ENCODE results near the gene FGGY.
"Not testable (repeated sequence)": the region's sequence is repeated elsewhere in the genome, so short reads cannot be mapped to it uniquely, and the experiment has no call there.

FGGY gene

DNA sequence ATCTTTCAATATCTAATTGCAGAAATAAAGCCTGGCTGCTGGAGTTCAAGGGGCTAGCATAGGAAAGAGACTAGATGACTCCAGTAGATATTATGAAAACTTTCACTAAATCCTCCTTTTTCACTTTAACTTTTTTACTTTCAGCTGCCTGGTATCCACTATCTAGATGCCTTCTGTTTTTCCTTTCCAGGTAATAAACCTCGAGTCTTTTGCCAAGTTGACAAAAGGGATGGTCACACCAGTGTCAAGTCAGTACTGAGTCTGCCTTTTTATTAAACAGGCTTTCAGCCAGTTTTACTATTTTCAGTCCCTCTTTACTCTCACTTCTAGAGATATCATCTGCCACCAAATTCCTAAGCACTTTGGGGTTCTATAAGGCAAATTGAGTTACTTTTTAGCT lies 195.6 kb downstream of the FGGY start:
- no peak for DNase-seq

DNA sequence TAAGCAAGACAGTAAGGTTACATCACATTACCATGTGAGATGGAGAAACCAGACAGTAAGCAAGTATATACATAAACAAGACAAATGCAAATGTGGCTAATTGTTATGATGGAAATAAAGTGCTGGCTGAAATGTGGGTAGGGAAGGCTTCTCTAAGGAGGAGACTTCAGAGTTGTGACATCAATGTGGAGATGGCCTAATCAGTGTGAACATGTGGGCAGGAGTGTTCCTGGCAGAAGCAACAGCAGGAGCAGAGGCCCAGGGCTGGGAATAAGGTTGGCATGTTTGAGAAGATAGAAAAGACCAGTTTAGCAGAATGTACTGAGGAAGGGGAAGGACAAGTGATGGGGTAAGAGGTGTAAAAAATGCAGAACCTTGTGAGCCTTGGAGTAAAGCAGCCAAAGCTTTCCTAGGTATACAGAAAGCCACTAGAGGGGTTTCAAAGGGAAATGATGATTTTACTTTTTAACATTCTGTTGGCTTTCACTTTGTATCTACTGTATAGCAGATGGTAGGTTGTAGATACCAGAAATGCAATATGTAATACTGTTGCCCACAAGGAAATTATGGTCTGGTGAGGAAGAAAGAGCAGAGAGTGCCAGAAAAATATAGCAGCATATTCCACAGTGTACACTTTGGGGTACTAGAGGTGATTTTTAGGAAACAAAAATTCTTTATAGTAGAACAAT lies 197.4 kb downstream of the FGGY start:
- DNase-seq: no peak

DNA sequence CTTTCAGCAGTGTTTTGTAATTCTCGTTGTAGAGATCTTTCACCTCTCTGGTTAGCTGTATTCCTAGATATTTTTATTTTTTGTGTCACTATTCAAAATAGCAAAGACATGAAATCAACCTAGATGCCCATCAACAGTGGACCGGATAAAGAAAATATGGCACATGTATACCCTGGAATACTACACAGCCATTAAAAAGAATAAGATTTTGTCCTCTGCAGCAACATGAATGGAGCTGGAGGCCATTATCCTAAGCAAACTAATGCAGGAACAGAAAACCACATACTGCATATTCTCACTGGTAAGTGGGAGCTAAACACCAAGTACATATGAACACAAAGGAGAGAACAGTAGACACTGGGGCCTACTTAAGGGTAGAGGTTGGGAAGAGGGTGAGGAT lies 199.3 kb downstream of the FGGY start:
- not testable (repeated sequence) for DNase-seq

DNA sequence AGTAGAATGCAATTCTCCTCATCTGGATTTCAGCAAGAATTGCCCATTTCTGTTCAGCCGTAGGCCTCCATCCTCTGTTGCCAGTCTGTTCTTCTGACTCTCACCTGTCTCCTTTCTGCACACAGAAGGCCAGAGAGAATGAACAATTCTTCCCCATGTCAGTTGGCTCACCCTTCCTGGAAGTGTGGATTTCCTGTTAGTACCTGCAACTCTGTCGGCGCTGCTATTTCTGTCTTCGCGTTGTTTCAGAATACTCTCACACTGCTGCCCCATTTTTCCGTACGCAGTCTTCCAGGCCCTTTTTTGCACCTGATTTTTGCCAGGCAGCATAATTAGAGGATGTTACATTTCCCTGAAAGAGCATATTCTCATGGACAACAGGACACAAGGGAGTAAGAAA lies 200.7 kb downstream of the FGGY start:
- no peak for DNase-seq

DNA sequence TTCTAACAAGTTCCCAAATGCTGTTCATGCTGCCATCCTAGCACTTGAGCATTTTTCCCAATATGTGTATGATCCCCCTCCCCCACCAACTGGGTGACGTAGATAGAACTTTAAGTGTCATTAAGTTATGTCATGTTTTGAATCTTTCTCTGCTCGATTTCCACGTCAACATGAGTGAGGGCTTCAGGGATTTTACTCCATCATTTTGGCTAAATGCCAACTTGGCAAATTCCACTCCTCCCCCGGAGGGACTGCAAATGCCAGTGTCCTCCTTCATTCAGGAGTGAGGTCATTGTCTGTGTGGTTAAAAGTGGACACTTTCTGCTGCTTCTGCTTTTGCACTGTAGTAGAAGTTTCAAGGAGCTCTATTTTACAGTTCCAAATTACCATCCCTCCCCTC lies 201.7 kb downstream of the FGGY start:
- no peak for DNase-seq

DNA sequence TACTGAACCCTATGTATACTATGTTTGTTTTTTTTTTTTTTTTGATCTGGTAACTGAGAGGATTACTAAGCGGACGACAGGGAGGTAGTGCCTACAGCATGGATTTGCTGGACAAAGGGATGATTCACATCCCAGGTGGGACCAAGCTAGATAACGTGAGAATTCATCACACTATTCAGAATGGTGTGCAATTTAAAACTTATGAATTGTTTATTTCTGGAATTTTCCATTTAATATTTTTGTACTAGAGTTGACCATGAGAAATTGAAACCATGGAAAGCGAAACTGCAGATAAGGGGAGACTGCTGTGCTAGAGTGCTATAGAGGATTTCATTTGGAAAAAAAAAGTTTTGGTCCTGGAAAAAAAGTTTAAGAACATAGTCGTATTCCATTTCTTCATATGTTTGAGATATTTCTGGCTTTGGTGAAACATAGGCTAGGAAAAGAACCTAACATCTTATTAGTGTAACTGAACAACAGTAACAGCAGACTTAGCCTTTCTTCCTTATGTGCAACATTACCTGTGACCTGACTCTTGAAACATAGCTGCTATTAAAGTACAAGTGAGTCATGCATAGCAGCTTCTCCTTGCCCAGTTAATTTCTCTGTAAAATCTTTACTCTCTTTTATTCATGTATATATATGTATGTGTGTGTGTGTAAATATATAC lies 202.5 kb downstream of the FGGY start:
- no peak for DNase-seq

DNA sequence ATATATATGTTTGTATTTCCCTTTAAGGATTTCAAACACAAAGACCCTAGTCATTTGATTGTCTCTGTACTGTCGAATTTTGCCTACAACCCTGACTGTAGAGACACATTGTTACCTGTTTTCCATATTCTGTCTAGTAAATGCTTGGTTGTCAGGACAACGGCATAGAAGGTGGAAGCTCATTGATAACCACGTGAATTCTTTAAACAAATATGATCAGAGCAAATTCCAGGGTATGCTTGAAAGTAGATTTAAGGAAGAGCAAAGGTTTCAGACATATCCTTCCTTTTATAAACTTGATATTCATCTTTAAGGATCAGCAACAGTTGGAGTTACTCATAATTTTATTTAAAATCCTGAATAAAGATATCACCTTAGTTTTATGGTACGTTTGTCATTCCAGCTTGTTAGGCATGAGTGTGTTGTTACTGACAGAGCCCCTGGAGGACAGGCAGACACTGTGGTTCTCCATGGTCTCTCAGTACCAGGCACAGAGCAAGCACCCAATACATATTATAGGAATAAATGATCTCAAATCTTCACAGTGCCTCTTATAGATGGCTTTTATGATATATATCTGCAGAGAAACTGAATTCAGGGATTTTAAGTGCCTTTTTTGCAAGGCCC lies 203.2 kb downstream of the FGGY start:
- no peak for DNase-seq

DNA sequence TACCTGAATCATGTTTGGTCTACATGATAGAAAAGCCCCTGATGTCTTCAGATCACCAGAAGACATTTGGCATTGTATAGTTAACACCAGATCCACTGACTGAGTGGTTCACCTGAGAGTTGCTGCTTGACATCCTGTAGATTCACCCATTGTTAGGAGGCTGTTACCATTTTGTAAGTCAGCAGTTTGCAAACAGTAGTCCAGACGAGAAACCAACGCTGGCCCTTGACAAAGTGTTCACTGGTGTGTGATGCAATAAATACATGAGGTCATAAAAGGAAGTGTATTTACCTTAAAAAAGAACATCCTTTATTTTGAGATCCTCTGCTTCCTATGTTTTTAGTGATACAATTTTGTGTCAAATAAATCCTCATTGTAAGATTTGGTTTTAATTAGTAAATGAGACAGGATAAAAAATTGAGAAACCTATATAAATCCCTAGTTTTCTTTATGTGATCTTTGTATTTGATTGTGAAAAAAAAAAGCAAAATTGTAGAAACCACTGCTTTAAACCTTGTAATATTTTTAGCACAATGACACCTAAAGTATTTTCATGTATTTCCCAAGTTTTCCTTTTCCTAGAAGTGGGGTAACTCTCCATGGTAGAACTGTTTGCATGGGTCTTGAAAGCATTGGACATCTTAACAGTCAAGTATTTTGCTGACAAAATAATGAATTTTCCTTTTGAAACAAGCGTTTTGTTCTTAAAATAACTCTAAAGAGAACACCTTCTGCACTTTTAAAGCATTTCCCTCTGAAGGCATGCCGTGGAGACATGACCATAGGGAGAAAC lies 204.3 kb downstream of the FGGY start:
- DNase-seq: no peak

DNA sequence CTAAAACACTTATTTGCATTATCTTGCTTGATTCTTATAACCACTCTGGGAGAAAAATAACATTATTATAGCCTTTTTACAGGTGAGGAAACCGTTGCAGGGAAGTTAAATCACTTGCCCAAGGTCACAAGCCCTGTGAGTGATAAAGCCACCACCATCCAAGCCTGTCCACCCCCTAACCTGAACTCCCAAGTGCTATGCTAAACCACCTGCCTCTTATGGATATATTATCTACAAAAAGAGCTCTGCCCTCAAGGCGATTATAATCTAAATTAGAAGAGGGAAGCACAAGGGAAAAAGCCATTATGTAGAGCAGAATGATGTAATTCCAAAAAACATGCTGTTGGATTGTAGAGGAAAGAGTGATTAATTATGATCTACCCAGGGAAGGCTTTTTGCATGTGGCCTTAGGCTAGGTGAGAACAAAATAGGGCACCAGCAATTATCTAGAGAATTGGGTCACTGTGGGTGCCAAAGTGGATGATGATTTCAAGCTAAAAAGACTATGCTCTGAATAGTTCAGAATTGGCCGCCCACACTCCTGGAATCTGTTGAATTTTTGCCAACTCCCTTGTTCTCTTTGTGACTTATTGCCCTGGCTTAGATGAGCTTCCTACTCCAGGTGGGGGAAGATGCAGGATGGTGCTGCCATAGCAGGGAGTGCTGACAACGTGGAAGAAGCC lies 205.3 kb downstream of the FGGY start:
- no peak for DNase-seq

DNA sequence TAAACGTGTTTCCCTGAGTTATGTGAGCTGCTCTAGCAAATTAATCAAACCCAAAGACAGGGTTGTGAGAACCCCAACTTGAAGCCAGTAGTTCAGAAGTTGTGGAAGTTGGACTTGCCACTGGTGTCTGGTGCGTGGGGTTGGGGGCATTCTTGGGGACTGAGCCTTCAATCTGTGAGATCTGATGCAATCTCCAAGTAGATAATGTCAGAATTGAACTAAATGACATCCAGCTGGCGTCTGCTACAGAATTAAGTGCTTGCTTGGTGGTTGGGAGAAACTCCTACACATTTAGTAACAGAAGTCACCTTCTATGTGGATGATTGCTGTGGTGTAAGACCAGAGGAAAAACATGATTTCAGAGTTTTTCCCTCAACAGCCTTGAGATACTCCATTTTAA lies 207.4 kb downstream of the FGGY start:
- no peak for DNase-seq

DNA sequence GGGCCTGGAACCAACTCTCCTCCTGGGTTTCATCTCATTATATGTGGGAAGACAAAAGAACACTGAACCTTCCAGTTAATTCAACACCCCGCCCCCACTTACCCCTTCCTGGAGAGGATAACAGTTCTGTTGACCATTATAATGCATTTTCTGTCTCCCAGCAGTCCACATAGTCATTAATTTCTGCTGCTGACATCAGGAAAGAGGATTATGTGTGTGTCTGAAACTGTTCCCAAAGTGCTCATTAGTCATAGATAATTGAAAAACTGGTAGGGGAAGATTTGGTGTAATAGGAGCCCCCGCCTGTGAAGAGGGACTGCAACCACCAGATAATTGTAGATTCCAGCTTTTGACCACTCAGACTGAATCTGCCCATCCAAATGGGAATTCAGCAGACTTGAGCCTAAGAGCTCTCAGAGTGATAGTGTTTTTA lies 208.7 kb downstream of the FGGY start:
- no peak for DNase-seq

DNA sequence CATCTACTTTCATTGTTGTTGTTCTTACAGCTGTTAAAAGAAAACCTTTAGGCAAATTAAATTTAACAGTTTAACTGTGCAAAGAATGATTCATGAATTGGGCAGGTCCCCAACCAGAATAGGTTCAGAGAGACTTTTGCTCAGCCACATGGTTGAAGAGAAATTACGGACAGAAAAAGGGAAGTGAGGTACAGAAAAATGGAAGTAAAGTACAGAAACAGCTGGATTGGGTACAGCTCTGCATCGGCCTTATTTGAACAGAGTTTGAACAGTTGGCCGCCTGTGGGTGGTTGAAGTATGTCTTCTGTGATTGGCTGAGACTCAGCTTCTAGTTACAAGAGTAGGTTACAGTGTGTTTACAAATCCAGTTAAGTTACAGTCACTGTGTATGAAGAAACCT lies 210.1 kb downstream of the FGGY start:
- DNase-seq: no peak

DNA sequence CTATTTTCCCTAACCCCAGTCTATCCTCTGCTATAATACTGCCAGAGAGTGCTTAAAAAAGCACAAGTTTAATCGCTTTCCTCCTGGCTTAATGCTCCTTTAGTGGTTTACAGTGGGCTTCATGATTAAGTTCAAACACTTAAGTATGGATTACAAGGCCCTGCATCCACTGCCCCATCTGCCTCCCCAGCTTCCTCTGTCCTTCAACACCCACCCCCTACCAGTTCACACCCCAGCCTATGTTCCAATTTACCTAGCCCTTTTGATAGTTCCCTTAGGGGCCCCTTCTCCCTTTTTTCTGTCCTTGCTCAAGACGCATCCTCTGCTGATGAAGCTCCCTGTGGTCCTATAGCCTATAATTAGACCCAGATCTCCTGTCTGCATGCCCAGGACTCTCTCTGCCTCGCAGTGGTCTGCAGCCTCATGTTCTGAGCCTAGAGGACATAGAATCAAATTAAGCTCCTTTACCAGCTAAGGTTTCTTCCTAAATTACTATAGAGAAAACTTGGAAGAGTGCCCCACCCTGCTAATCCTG lies 212.5 kb downstream of the FGGY start:
- no peak for DNase-seq

DNA sequence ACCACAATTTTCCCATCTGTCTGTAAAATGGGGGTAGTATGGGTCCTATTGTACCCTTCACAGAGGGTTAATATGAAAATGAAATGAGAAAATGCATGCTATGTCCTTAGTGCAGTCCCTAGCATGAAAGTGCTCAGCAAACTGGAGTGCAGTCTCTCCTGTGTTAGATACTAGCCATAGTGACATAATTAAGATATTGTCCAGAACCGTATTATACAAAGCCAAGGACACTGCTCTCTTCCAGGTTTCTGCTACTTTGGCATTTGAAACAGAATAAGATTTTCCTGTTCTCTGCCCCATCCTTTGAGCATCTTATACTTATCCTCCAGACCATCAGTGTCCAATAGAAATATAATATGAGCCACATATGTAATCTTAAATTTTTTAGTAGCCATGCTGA lies 213.4 kb downstream of the FGGY start:
- no peak for DNase-seq

DNA sequence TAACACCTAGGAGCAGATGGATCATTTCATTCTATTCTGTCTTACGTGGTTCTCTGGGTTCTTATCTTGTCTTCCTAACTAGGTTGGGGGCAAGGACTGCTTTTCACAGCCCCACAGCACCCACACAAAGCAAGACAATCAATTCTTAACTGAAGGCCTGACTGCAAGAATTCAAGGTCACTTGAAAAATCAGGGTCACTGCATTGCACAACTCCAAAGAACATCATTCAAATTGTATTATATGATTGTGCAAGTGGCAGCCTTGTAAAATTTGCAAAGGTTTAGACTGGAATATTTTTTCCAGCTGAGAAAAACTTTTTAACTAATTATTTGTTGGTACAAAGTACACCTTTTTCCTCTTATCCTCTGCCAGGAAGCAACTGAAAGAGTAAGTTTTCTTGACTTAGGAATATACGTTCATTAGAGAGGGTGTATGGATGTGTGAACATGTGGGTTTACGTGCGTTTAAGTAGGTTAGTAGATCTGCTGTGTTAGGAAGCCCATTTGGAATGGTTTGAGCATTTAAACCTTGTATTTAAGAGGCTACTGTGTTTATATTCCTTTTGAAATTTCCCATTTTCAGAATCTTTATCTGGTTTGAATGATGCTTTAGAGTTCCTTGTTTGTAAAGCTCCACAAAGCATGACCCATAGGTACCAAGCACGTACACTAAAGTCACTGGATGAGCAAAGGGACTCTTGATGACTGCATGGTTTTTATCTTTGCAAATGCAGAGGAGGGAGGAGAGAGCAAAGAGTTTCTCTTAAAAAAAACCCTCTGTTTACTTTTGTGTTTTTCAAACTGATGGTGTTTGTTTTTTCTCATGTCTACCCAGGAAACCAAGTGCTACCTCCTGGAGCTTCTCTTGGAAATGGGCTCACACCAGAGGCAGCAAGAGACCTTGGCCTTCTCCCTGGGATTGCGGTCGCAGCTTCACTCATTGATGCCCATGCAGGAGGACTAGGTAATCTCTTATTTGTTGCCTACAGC lies 214.9 kb downstream of the FGGY start:
- no peak for DNase-seq

DNA sequence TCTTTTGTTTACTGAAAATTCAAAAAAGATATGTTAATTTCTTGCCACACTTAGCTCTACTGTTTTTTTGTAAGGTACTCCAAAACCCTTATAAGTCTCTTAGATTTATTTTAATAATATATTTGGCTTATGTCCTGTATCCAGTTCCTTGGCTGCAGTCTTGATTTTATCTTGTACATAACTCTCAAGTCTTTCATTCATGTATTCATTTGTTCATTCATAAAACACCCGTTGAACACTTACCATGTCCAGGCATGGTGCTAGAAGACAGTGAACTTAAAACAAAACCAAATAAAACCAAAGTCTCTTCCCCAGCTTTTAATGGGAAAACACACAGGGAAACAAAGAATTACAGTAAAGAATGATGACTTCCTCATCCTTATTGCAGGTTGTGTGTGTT lies 215.8 kb downstream of the FGGY start:
- DNase-seq: no peak

DNA sequence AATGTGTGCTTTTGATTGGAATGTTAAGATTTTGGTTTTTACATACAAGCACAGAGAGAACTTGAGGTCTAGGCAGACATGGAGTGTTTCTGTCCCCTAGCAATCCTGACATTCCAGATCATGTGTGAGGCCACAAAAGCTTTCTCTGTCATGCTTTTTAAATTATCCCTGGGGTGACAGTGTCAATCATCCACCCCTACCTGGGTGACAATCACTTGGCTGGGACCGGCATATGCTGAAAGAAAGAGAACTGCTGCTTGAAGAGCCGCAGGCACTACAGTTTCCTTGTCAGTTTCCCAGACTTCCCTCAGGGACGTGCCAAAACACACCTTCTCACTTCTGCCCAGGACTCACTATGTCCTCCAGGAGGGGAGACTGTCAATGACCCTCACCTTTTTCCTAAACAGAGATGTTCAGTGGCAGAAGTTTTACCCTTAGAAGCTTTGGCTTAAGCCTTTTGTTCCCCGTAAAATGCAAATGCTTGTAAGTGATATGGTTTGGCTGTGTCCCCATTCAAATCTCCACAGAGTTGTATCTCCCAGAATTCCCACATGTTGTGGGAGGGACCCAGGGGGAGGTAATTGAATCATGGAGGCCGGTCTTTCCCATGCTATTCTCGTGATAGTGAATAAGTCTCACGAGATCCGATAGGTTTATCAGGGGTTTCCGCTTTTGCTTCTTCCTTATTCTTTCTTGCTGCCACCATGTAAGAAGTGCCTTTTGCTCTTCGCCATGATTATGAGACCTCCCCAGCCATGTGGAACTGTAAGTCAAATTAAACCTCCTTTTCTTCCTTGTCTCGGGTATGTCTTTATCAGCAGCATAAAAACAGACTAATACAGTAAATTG lies 217.4 kb downstream of the FGGY start:
- no peak for DNase-seq

DNA sequence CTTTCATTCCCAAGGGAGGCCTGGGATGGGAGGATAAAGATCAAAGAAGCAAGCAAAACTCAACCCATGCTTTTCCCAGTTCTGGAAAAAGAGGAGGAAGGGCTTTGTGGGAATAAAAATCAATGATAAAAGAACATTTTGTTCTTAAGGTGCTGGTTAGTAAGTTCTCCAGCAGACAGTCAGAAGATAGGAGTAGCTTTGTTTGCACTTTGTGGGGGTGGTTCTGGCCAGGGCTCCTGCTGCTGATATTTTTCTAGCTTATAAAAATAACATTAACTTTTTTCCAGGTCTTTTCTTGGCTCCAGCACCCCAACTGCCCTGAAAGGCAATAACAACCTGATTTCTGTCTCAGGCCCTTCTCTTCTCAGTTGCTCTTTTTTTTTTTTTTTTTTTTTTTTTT lies 220.0 kb downstream of the FGGY start:
- no peak for DNase-seq

DNA sequence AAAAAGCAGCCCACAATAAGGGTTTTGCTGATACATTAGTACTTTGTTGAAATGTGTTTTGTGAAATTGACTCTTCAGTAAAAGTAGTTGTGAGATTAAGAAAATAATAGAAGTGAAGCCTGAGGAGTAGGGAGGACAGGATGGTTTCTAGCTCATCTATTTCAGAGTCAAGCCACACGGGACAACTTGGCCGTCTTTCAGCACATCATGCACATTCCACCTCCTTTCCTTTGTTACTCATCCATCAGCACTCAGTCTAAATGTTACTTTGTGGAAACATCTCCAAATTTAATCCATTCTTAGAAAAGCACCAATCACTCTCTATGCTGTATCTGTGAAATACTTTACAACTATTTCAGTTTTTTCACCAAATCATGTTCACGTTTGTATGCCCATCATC lies 223.3 kb downstream of the FGGY start:
- DNase-seq: no peak

DNA sequence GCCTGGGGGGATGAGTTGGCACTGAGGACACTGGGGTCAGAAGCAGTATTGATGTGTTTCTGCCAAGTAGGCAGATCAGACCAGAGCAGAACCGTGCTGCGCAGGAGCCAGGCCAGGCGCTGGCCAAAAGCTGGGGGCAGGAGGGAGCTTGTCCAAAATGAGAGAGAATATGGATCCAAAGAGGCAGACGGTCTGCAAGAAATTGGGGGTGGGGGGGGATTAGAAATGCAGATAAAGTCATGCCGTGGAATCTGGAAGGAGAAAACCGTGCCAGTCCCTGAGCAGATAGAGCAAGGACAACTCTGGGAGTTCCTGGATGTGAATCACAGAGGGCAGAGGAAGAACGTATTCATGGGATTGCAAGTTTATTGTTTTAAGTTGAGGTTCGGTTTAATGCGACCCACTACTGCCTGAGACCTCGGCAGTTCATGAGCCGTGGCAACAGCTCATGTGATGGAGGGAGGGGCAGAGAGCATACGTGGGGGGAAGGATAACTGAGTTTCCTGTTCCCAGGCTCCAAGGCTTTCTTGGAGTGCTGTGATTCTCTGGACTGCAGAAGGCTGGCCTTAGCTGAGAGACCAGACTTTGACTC lies 224.0 kb downstream of the FGGY start:
- no peak for DNase-seq
